ENCODE measurements around the gene B3GALNT2.

- TF ChIP-seq CTCF (conservative IDR thresholded peaks at IDR 0.05 in 1 of 2, IDR thresholded peaks at IDR 0.05 in 1 of 2; ENCODE audit: extremely low read depth in 1 of 2, insufficient read depth in 1 of 2, low read depth in 1 of 2, low read length in 2 of 2): no peak
- no peak for TF ChIP-seq EZH2 (IDR thresholded peaks at IDR 0.05; ENCODE audit: borderline replicate concordance, low read length)
These were observed 690 bp downstream of the B3GALNT2 start for GRCh38 chr1:235503403-235504121.
